HEK293 (cell line): ENCODE data around the gene FLRT3.

Experiments used
- CTCF ChIA-PET: fragments of 350-600 bp; formaldehyde crosslinking; extraction: SDS; loops from one replicate; lab custom pipeline; 2021; ENCODE audit warnings: antibody characterized with exemption; lab: Yijun Ruan, JAX
- POLR2A ChIA-PET: fragments of 300-600 bp; formaldehyde crosslinking; extraction: SDS; loops from one replicate; lab custom pipeline; 2020; ENCODE audit warnings: antibody characterized with exemption, inconsistent platforms; lab: Yijun Ruan, JAX
- H3K27ac ChIP-seq: fragments of 200-500 bp; sonication (Bioruptor generic); 2 replicates; pipeline ENCODE4 v1.5.1; 2014; ENCODE audit warnings: low read depth, low read length, control low read depth, inconsistent platforms; ENCODE audit errors: extremely low read depth
- H3K36me3 ChIP-seq, 2 experiments: fragments of 200-500 bp in 1 of 2; sonication (Bioruptor generic) in 1 of 2; 1 replicate in 1 of 2; 2 replicates in 1 of 2; pipeline ENCODE4 v1.5.1; 2014 to 2017; ENCODE audit warnings: inconsistent platforms in 2 of 2, low read length in 2 of 2; ENCODE audit not compliant: control insufficient read depth in 2 of 2, insufficient read depth in 1 of 2
- H3K4me1 ChIP-seq: fragments of 200-500 bp; sonication (Bioruptor generic); 2 replicates; pipeline ENCODE4 v1.5.1; 2014; ENCODE audit warnings: mild to moderate bottlenecking, low read length, inconsistent platforms; ENCODE audit not compliant: control insufficient read depth, insufficient read depth
- H3K4me3 ChIP-seq: 2 replicates; pipeline ENCODE4 v1.5.1; 2011; ENCODE audit warnings: low read depth, mild to moderate bottlenecking, control low read depth, low read length, moderate library complexity
- H3K9me3 ChIP-seq: fragments of 200-500 bp; sonication (Bioruptor generic); 2 replicates; pipeline ENCODE4 v1.5.1; 2014; ENCODE audit warnings: low read depth, low read length, inconsistent platforms; ENCODE audit not compliant: control insufficient read depth, insufficient read depth
- GLI2 ChIP-seq: fragments of 450-650 bp; formaldehyde crosslinking; IDR thresholded peaks from 2 replicates; pipeline ENCODE4; 2017; ENCODE audit warnings: missing biosample characterization, missing genetic modification characterization, low read depth, borderline replicate concordance
- GLIS1 ChIP-seq: fragments of 450-650 bp; formaldehyde crosslinking; IDR thresholded peaks from 2 replicates; pipeline ENCODE4 v1.5.1; 2016; ENCODE audit warnings: missing biosample characterization, missing genetic modification characterization
- IKZF3 ChIP-seq: fragments of 450-650 bp; IDR thresholded peaks from 2 replicates; pipeline ENCODE4 v1.5.0; 2018; ENCODE audit warnings: missing biosample characterization, mild to moderate bottlenecking, missing genetic modification characterization, moderate library complexity
- KLF7 ChIP-seq: fragments of 450-650 bp; formaldehyde crosslinking; IDR thresholded peaks from 2 replicates; pipeline ENCODE4 v1.5.1; 2016; ENCODE audit warnings: missing biosample characterization, missing genetic modification characterization, borderline replicate concordance
- OSR2 ChIP-seq: fragments of 450-650 bp; formaldehyde crosslinking; IDR thresholded peaks from 2 replicates; pipeline ENCODE4 v1.5.1; 2016; ENCODE audit warnings: missing biosample characterization, missing genetic modification characterization
- PATZ1 ChIP-seq: fragments of 450-650 bp; formaldehyde crosslinking; IDR thresholded peaks from 2 replicates; pipeline ENCODE4 v1.5.1; 2016; ENCODE audit warnings: missing biosample characterization, missing genetic modification characterization
- YY2 ChIP-seq: fragments of 450-650 bp; formaldehyde crosslinking; IDR thresholded peaks from 2 replicates; pipeline ENCODE4 v1.5.1; 2016; ENCODE audit warnings: missing biosample characterization, missing genetic modification characterization
- ZBTB11 ChIP-seq: fragments of 450-650 bp; formaldehyde crosslinking; conservative IDR thresholded peaks from 2 replicates; pipeline ENCODE4 v1.5.1; 2016; ENCODE audit warnings: low read depth, missing biosample characterization, missing genetic modification characterization
- ZFP3 ChIP-seq: fragments of 450-650 bp; formaldehyde crosslinking; IDR thresholded peaks from 2 replicates; pipeline ENCODE4 v1.5.1; 2016; ENCODE audit warnings: low read depth, missing biosample characterization, missing genetic modification characterization
- ZFP41 ChIP-seq: fragments of 450-650 bp; formaldehyde crosslinking; IDR thresholded peaks from 2 replicates; pipeline ENCODE4 v1.5.1; 2016; ENCODE audit warnings: missing biosample characterization, missing genetic modification characterization, borderline replicate concordance
- ZFP69B ChIP-seq: fragments of 450-650 bp; formaldehyde crosslinking; IDR thresholded peaks from 2 replicates; pipeline ENCODE4 v1.5.1; 2016; ENCODE audit warnings: missing biosample characterization, missing genetic modification characterization
- ZNF16 ChIP-seq: fragments of 450-650 bp; formaldehyde crosslinking; IDR thresholded peaks from 2 replicates; pipeline ENCODE4 v1.5.1; 2016; ENCODE audit warnings: low read depth, missing biosample characterization, missing genetic modification characterization
- ZNF239 ChIP-seq: fragments of 450-650 bp; formaldehyde crosslinking; IDR thresholded peaks from 2 replicates; pipeline ENCODE4 v1.5.1; 2016; ENCODE audit warnings: missing biosample characterization, missing genetic modification characterization
- ZNF274 ChIP-seq, 2 experiments: fragments of 200-500 bp in 1 of 2; fragments of 450-650 bp in 1 of 2; sonication (Bioruptor generic) in 1 of 2; formaldehyde crosslinking in 1 of 2; IDR thresholded peaks; 2 replicates each; pipeline versions ENCODE4 v1.5.1 to v1.6.1; 2014 to 2016; ENCODE audit warnings: borderline replicate concordance in 1 of 2, inconsistent platforms in 1 of 2, low read length in 1 of 2, missing biosample characterization in 1 of 2, missing genetic modification characterization in 1 of 2
- ZNF391 ChIP-seq: fragments of 450-650 bp; formaldehyde crosslinking; IDR thresholded peaks from 2 replicates; pipeline ENCODE4 v1.5.1; 2016; ENCODE audit warnings: low read depth, missing biosample characterization, missing genetic modification characterization, borderline replicate concordance
- ZNF48 ChIP-seq: fragments of 450-650 bp; formaldehyde crosslinking; IDR thresholded peaks from 2 replicates; pipeline ENCODE4 v1.5.1; 2016; ENCODE audit warnings: missing biosample characterization, missing genetic modification characterization
- ZNF560 ChIP-seq: fragments of 450-650 bp; formaldehyde crosslinking; IDR thresholded peaks from 2 replicates; pipeline ENCODE4 v1.5.1; 2017; ENCODE audit warnings: missing biosample characterization, missing genetic modification characterization, borderline replicate concordance
- ZNF660 ChIP-seq: fragments of 450-650 bp; IDR thresholded peaks from 2 replicates; pipeline ENCODE4 v1.5.1; 2018; ENCODE audit warnings: missing biosample characterization, mild to moderate bottlenecking, missing genetic modification characterization
- ZSCAN4 ChIP-seq: fragments of 450-650 bp; formaldehyde crosslinking; IDR thresholded peaks from 2 replicates; pipeline ENCODE4 v1.5.1; 2017; ENCODE audit warnings: missing biosample characterization, missing genetic modification characterization

FLRT3 gene

GRCh38 chr20:14375416-14375985 is 38.1 kb upstream of the FLRT3 start:
- ChIA-PET CTCF (interaction anchor here (0.6 to 0.9 kb wide), 2 partner anchors 20 to 38 kb away, joined by 3 read pairs; partner anchors contain the start of gene FLRT3), POLR2A (interaction anchor here (0.5 kb wide), 1 partner anchor 12 kb away, joined by 3 read pairs; no protein-coding TSS in a partner anchor)
- Histone ChIP-seq H3K27ac (no peak overlapping the region), H3K4me1 (peaks cover 5% of the 10 kb centered on the region; the same call in 1 of the 2 replicates), H3K4me3 (no peak overlapping the region), H3K36me3 (no peaks in the 10 kb centered on the region), H3K9me3 (no peaks in the 10 kb centered on the region)
- no peak for TF ChIP-seq ZFP41 (tag by site-specific recombination)
- TF ChIP-seq ZFP3 = no peak
- no peak for TF ChIP-seq KLF7 (tag by site-specific recombination)

- CTCF ChIA-PET = no interaction called here
- no peak overlapping the region for H3K4me3 ChIP-seq
- no peak overlapping the region for H3K27ac ChIP-seq
- no peaks in the 10 kb centered on the region for H3K9me3 ChIP-seq
- POLR2A ChIA-PET = no interaction called here
- peaks cover 5% of the 10 kb centered on the region; the same call in 1 of the 2 replicates for H3K4me1 ChIP-seq
- TF ChIP-seq IKZF3 (tag by site-specific recombination) (no peak), ZNF560 (no peak), GLI2 (no peak), GLIS1 (tag by site-specific recombination) (no peak), ZNF16 (tag by site-specific recombination) (no peak), ZNF391 (tag by site-specific recombination) (no peak)
- TF ChIP-seq, all 188 proteins: peak for 0
- no peaks in the 10 kb centered on the region for H3K36me3 ChIP-seq
Measured at GRCh38 chr20:14374196-14374595, 36.8 kb upstream of the FLRT3 start.

GRCh38 chr20:14361509-14362345 is 24.3 kb upstream of the FLRT3 start:
- no peaks in the 10 kb centered on the region for H3K4me1 ChIP-seq
- ChIA-PET CTCF (interaction anchor here (0.6 to 0.9 kb wide), 4 partner anchors 300 to 1125 kb away, joined by 3 to 5 read pairs (median 3); no protein-coding TSS in a partner anchor), POLR2A (no interaction called here)
- no peak overlapping the region for H3K27ac ChIP-seq
- TF ChIP-seq ZSCAN4 (tag by site-specific recombination) (no peak), ZNF274 (IDR thresholded peaks at IDR 0.05; ENCODE audit: low read length) (no peak), ZNF274 (tag by site-specific recombination; IDR thresholded peaks at IDR 0.05; ENCODE audit: borderline replicate concordance) (no peak), PATZ1 (tag by site-specific recombination) (no peak), ZNF48 (tag by site-specific recombination) (no peak), ZBTB11 (tag by site-specific recombination) (no peak), ZNF239 (no peak), YY2 (tag by site-specific recombination) (no peak), ZFP69B (no peak), ZNF660 (tag by site-specific recombination) (no peak), OSR2 (tag by site-specific recombination) (no peak), ZNF560 (no peak)
- H3K4me3 ChIP-seq = no peak overlapping the region
- no peaks in the 10 kb centered on the region for H3K9me3 ChIP-seq
- H3K36me3 ChIP-seq = no peaks in the 10 kb centered on the region
